ENCODE measurements around the gene OSTC.

Gene OSTC

GRCh38 chr4:108685036-108685686 lies 34.8 kb downstream of the OSTC start:
- TF ChIP-seq TAF1 (IDR thresholded peaks at IDR 0.05; ENCODE audit: low read depth, low read length) (no peak), POLR2AphosphoS5 (IDR thresholded peaks at IDR 0.05; ENCODE audit: low read depth, low read length) (no peak), PAX5 (IDR thresholded peaks at IDR 0.05; ENCODE audit: insufficient read depth, low read length, severe bottlenecking) (no peak), POU2F2 (IDR thresholded peaks at IDR 0.05; ENCODE audit: low read depth, low read length) (no peak), SPI1 (IDR thresholded peaks at IDR 0.05; ENCODE audit: low read depth, low read length) (no peak), POLR2A (IDR thresholded peaks at IDR 0.05; ENCODE audit: low read depth, low read length) (no peak)
- DNase-seq (ENCODE audit: insufficient read length, low spot score) (no peak), FAIRE-seq (no peak)

- no peak for FAIRE-seq
- TF ChIP-seq SPI1 (IDR thresholded peaks at IDR 0.05; ENCODE audit: low read depth, low read length) = no peak
- TF ChIP-seq TAF1 (IDR thresholded peaks at IDR 0.05; ENCODE audit: low read depth, low read length) = no peak
- TF ChIP-seq POLR2A (IDR thresholded peaks at IDR 0.05; ENCODE audit: low read depth, low read length) = no peak
- TF ChIP-seq POLR2AphosphoS5 (IDR thresholded peaks at IDR 0.05; ENCODE audit: low read depth, low read length) = no peak
- TF ChIP-seq PAX5 (IDR thresholded peaks at IDR 0.05; ENCODE audit: insufficient read depth, low read length, severe bottlenecking) = no peak
- no peak for TF ChIP-seq POU2F2 (IDR thresholded peaks at IDR 0.05; ENCODE audit: low read depth, low read length)
- no peak for DNase-seq (ENCODE audit: insufficient read length, low spot score)
These were observed 40.3 kb downstream of the OSTC start for GRCh38 chr4:108690738-108691137.

- FAIRE-seq = no peak
- TF ChIP-seq PAX5 (IDR thresholded peaks at IDR 0.05; ENCODE audit: insufficient read depth, low read length, severe bottlenecking) (no peak), TAF1 (IDR thresholded peaks at IDR 0.05; ENCODE audit: low read depth, low read length) (no peak)
These were observed 42.8 kb downstream of the OSTC start for GRCh38 chr4:108693211-108693610.

GRCh38 chr4:108693819-108694218 lies 43.4 kb downstream of the OSTC start:
- FAIRE-seq (no peak), DNase-seq (ENCODE audit: insufficient read length, low spot score) (no peak)
- TF ChIP-seq PAX5 (IDR thresholded peaks at IDR 0.05; ENCODE audit: insufficient read depth, low read length, severe bottlenecking) = no peak
- no peak for TF ChIP-seq POLR2A (IDR thresholded peaks at IDR 0.05; ENCODE audit: low read depth, low read length)
- no peak for TF ChIP-seq POU2F2 (IDR thresholded peaks at IDR 0.05; ENCODE audit: low read depth, low read length)
- TF ChIP-seq POLR2AphosphoS5 (IDR thresholded peaks at IDR 0.05; ENCODE audit: low read depth, low read length) = no peak
- TF ChIP-seq SPI1 (IDR thresholded peaks at IDR 0.05; ENCODE audit: low read depth, low read length) = no peak
- no peak for TF ChIP-seq TAF1 (IDR thresholded peaks at IDR 0.05; ENCODE audit: low read depth, low read length)

More at GRCh38 chr4:108693211-108693610, 42.8 kb downstream of the OSTC start:
- DNase-seq (ENCODE audit: insufficient read length, low spot score) = no peak

GRCh38 chr4:108694423-108694822 lies 44.0 kb downstream of the OSTC start:
- TF ChIP-seq PAX5 (IDR thresholded peaks at IDR 0.05; ENCODE audit: insufficient read depth, low read length, severe bottlenecking) (no peak), POU2F2 (IDR thresholded peaks at IDR 0.05; ENCODE audit: low read depth, low read length) (no peak), POLR2A (IDR thresholded peaks at IDR 0.05; ENCODE audit: low read depth, low read length) (no peak), SPI1 (IDR thresholded peaks at IDR 0.05; ENCODE audit: low read depth, low read length) (no peak), POLR2AphosphoS5 (IDR thresholded peaks at IDR 0.05; ENCODE audit: low read depth, low read length) (no peak), TAF1 (IDR thresholded peaks at IDR 0.05; ENCODE audit: low read depth, low read length) (no peak)
- FAIRE-seq (no peak), DNase-seq (ENCODE audit: insufficient read length, low spot score) (no peak)

- no peak for DNase-seq (ENCODE audit: insufficient read length, low spot score)
- no peak for TF ChIP-seq POU2F2 (IDR thresholded peaks at IDR 0.05; ENCODE audit: low read depth, low read length)
- no peak for TF ChIP-seq POLR2AphosphoS5 (IDR thresholded peaks at IDR 0.05; ENCODE audit: low read depth, low read length)
- TF ChIP-seq PAX5 (IDR thresholded peaks at IDR 0.05; ENCODE audit: insufficient read depth, low read length, severe bottlenecking) = no peak
- TF ChIP-seq SPI1 (IDR thresholded peaks at IDR 0.05; ENCODE audit: low read depth, low read length) = no peak
- TF ChIP-seq TAF1 (IDR thresholded peaks at IDR 0.05; ENCODE audit: low read depth, low read length) = no peak
- FAIRE-seq = no peak
These were observed 44.7 kb downstream of the OSTC start for GRCh38 chr4:108695062-108695461.

- TF ChIP-seq POLR2A (IDR thresholded peaks at IDR 0.05; ENCODE audit: low read depth, low read length) = no peak
- no peak for FAIRE-seq
- DNase-seq (ENCODE audit: insufficient read length, low spot score) = no peak
These were observed 45.8 kb downstream of the OSTC start for GRCh38 chr4:108696160-108696559.

GRCh38 chr4:108700081-108700757 lies 49.8 kb downstream of the OSTC start:
- DNase-seq (ENCODE audit: insufficient read length, low spot score) = no peak
- TF ChIP-seq SPI1 (IDR thresholded peaks at IDR 0.05; ENCODE audit: low read depth, low read length) (no peak), PAX5 (IDR thresholded peaks at IDR 0.05; ENCODE audit: insufficient read depth, low read length, severe bottlenecking) (no peak), POU2F2 (IDR thresholded peaks at IDR 0.05; ENCODE audit: low read depth, low read length) (no peak), POLR2AphosphoS5 (IDR thresholded peaks at IDR 0.05; ENCODE audit: low read depth, low read length) (no peak)
- FAIRE-seq = no peak

GRCh38 chr4:108702960-108703359 lies 52.6 kb downstream of the OSTC start:
- no peak for FAIRE-seq
- TF ChIP-seq SPI1 (IDR thresholded peaks at IDR 0.05; ENCODE audit: low read depth, low read length) = no peak
- TF ChIP-seq POU2F2 (IDR thresholded peaks at IDR 0.05; ENCODE audit: low read depth, low read length) = no peak
- TF ChIP-seq POLR2AphosphoS5 (IDR thresholded peaks at IDR 0.05; ENCODE audit: low read depth, low read length) = no peak
- no peak for TF ChIP-seq TAF1 (IDR thresholded peaks at IDR 0.05; ENCODE audit: low read depth, low read length)
- TF ChIP-seq PAX5 (IDR thresholded peaks at IDR 0.05; ENCODE audit: insufficient read depth, low read length, severe bottlenecking) = no peak
- TF ChIP-seq POLR2A (IDR thresholded peaks at IDR 0.05; ENCODE audit: low read depth, low read length) = no peak
- no peak for DNase-seq (ENCODE audit: insufficient read length, low spot score)

- FAIRE-seq = no peak
These were observed 53.0 kb downstream of the OSTC start for GRCh38 chr4:108703370-108703769.

More at GRCh38 chr4:108703370-108703769, 53.0 kb downstream of the OSTC start:
- no peak for DNase-seq (ENCODE audit: insufficient read length, low spot score)
- no peak for TF ChIP-seq POLR2AphosphoS5 (IDR thresholded peaks at IDR 0.05; ENCODE audit: low read depth, low read length)
- TF ChIP-seq PAX5 (IDR thresholded peaks at IDR 0.05; ENCODE audit: insufficient read depth, low read length, severe bottlenecking) = no peak
- TF ChIP-seq POLR2A (IDR thresholded peaks at IDR 0.05; ENCODE audit: low read depth, low read length) = no peak
- no peak for TF ChIP-seq SPI1 (IDR thresholded peaks at IDR 0.05; ENCODE audit: low read depth, low read length)
- no peak for TF ChIP-seq TAF1 (IDR thresholded peaks at IDR 0.05; ENCODE audit: low read depth, low read length)
- no peak for TF ChIP-seq POU2F2 (IDR thresholded peaks at IDR 0.05; ENCODE audit: low read depth, low read length)
